ENCODE measurements around the gene ZDHHC20. TPM values are rescaled to one million over a fixed set of nuclear protein-coding genes. Genes with fewer than 3 reads are reported as not detected.

ZDHHC20 gene
- total RNA-seq = 10 to 100 TPM; 78.9 to 99.9 TPM

DNA sequence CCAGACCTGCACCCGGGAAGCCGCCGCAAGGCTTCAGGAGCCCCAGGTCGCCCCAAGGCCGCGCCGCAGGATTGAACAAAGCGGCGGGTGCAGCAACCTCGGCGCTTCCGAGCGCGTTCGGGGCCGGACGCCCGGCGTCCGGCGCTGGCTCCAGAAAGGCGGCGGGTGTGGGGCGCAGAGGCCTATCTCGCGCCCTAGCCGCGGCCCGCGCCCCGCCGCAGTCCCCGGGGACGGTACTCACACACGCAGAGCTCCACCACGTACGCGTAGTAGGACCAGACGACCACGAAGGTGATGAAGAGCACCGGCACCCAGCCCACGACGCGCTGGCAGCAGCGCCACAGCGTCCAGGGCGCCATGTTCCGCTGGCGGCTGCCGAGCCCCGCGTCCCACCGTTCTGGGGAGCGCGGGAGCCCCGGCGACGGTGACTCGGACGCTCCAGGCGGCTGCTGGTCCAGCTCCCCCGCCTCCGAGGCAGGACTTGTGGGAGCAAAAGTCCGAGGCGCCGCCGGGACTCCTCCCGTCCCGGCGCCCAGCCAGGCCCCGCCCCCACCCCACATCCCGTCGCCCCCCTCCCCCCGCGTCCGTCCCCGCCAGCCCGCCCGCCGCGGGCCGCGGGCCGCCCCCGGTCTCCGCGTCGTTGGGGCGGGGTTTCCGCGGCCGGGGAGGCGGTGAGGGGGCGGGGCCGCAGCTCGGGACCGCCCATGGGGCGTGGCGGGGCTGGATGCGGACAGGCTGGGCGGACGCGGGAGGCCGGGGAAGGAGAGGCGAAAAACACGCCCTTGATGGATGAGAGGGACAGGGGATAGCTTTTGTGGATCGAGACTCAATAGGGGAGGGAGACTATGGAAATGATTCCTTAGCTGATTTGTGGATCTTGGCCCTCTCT, at the start of gene ZDHHC20:
ZDHHC20 (minus strand) TSS at position 491 of the 889 bp plus-strand sequence; CDS start at position 359, 132 bp downstream.
- peak within 1 kb of the TSS; percentile 96 for H3K27ac Mint-ChIP-seq
- H3K27me3 Mint-ChIP-seq = no peaks in the 10 kb centered on the region
- DNase-seq (peak; percentile 98), ATAC-seq (ENCODE audit: low read depth) (peak; percentile 80)
- POLR2A ChIA-PET = interaction anchor here (0.6 to 2.2 kb wide), 11 partner anchors 17 to 613 kb away, joined by 3 to 14 read pairs (median 4); partner anchors contain the start of genes MRPL57 and SKA3
- peaks cover 25% of the 10 kb centered on the region for H3K4me1 Mint-ChIP-seq
- peaks cover 6% of the 10 kb centered on the region for H3K9me3 Mint-ChIP-seq
- H3K36me3 Mint-ChIP-seq = peaks cover 16% of the 10 kb centered on the region
- peak within 1 kb of the TSS; percentile 95 for H3K4me3 Mint-ChIP-seq

DNA sequence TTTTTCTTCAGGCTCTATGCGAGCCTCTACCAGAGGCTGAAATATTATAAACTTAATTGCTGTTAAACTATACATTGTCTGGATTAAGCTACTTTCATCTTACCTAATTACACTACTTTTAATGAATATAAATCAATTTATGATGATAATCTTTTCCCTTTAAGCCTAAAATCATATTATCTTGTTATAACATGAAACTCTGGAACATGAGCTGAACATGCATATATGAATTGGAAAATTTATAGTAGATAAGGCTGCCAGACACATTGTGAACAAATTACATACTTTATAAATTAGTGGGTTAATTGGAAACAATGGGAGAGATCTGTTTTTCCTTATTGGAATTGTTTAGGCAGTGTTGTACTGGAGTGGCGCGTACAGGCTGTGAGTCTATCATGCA, 45.3 kb upstream of the ZDHHC20 start:
- Mint-ChIP-seq H3K27ac (no peak overlapping the region), H3K4me3 (no peak overlapping the region), H3K27me3 (no peaks in the 10 kb centered on the region), H3K9me3 (no peaks in the 10 kb centered on the region), H3K4me1 (no peaks in the 10 kb centered on the region), H3K36me3 (peaks cover 15% of the 10 kb centered on the region)
- DNase-seq (no peak), ATAC-seq (ENCODE audit: low read depth) (no peak)
- POLR2A ChIA-PET = no interaction called here

GRCh38 chr13:21501686-21502085, 42.6 kb upstream of the ZDHHC20 start:
- H3K27me3 Mint-ChIP-seq = no peaks in the 10 kb centered on the region
- POLR2A ChIA-PET = no interaction called here
- ATAC-seq (ENCODE audit: low read depth) (no peak), DNase-seq (no peak)
- H3K9me3 Mint-ChIP-seq = no peaks in the 10 kb centered on the region
- no peak overlapping the region for H3K27ac Mint-ChIP-seq
- no peak overlapping the region for H3K4me3 Mint-ChIP-seq
- H3K4me1 Mint-ChIP-seq = no peaks in the 10 kb centered on the region
- peaks cover 13% of the 10 kb centered on the region for H3K36me3 Mint-ChIP-seq

- Mint-ChIP-seq H3K27me3 (peaks cover 9% of the 10 kb centered on the region), H3K4me3 (no peak overlapping the region), H3K36me3 (peaks cover 31% of the 10 kb centered on the region), H3K4me1 (no peaks in the 10 kb centered on the region), H3K27ac (no peak overlapping the region), H3K9me3 (peaks cover 10% of the 10 kb centered on the region)
- POLR2A ChIA-PET = no interaction called here
- no peak for ATAC-seq (ENCODE audit: low read depth)
- no peak for DNase-seq
These were observed 27.2 kb upstream of the ZDHHC20 start for GRCh38 chr13:21486322-21486721.

- H3K4me1 Mint-ChIP-seq = peaks cover 3% of the 10 kb centered on the region
- peaks cover 13% of the 10 kb centered on the region for H3K36me3 Mint-ChIP-seq
- H3K9me3 Mint-ChIP-seq = peaks cover 8% of the 10 kb centered on the region
- H3K27me3 Mint-ChIP-seq = peaks cover 15% of the 10 kb centered on the region
- no peak overlapping the region for H3K4me3 Mint-ChIP-seq
- H3K27ac Mint-ChIP-seq = no peak overlapping the region
- POLR2A ChIA-PET = no interaction called here
- ATAC-seq (ENCODE audit: low read depth) (no peak), DNase-seq (no peak)
These were observed 24.6 kb upstream of the ZDHHC20 start for GRCh38 chr13:21483748-21484147.

DNA sequence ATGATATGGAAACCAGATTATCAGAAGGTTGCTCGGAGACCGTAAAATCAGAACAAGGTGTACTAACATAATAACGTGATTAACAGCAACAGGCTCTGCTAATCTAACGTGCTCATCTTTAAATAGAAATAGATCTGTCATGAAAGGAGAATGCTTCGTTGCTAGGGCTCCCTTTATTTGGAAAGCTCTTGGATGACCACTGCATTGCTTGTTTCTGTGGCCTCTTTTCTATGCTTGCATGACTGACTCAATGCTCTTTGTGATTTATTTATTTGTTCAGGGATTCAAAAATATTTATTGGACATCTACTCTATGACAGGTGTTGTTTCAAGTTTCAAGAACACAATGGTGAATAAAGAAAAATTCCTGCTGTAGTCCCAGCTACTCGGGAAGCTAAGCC, 22.3 kb upstream of the ZDHHC20 start:
- Mint-ChIP-seq H3K9me3 (peaks cover 4% of the 10 kb centered on the region), H3K27ac (no peak overlapping the region), H3K4me3 (no peak overlapping the region), H3K36me3 (peaks cover 3% of the 10 kb centered on the region), H3K4me1 (peaks cover 10% of the 10 kb centered on the region), H3K27me3 (peaks cover 15% of the 10 kb centered on the region)
- no peak for ATAC-seq (ENCODE audit: low read depth)
- no peak for DNase-seq
- POLR2A ChIA-PET = no interaction called here

GRCh38 chr13:21478881-21479808, 20.0 kb upstream of the ZDHHC20 start:
- H3K9me3 Mint-ChIP-seq = no peaks in the 10 kb centered on the region
- ATAC-seq (ENCODE audit: low read depth) (peak; percentile 50), DNase-seq (no peak)
- H3K36me3 Mint-ChIP-seq = no peaks in the 10 kb centered on the region
- H3K4me3 Mint-ChIP-seq = peak overlapping the region; percentile 43
- H3K27ac Mint-ChIP-seq = no peak overlapping the region
- peaks cover 11% of the 10 kb centered on the region for H3K27me3 Mint-ChIP-seq
- peaks cover 10% of the 10 kb centered on the region for H3K4me1 Mint-ChIP-seq
- POLR2A ChIA-PET = interaction anchor here (1.2 kb wide), 1 partner anchor 123 kb away, joined by 3 read pairs; no protein-coding TSS in a partner anchor

DNA sequence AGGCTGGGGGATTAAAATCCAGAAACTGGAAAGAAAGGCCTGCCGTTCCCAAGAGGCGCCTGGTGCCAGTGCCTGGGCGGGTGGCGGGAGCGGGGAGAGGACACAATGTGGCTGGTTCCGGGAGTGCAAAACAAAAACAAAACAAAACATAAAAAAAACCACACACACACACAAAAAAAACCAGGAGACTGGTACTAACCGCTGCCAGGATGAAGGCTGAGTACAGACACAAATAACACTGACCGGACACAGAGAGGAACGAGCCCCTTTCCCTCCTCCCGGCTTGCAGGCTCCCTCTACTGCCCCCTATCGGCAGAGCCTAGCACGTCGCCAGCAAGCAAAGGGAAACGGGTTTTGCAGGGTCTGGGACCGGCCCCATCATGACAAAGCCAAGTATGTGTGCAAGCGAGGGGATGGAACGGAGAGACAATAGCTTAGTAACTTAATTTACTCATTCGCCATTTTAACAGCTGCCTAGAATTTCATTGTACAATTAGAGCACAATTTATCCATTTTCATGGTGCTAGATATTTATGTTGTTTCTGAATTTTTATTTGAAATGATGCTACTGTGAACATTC, 17.9 kb upstream of the ZDHHC20 start:
- peak overlapping the region; percentile 78 for H3K4me3 Mint-ChIP-seq
- POLR2A ChIA-PET = interaction anchor here (0.8 to 2.3 kb wide), 3 partner anchors 18 to 300 kb away, joined by 4 to 13 read pairs (median 5); partner anchors contain the start of genes MRPL57, SKA3 and ZDHHC20
- peak overlapping the region; percentile 49 for H3K27ac Mint-ChIP-seq
- H3K9me3 Mint-ChIP-seq = no peaks in the 10 kb centered on the region
- DNase-seq (peak; percentile 79), ATAC-seq (ENCODE audit: low read depth) (peak; percentile 85)
- peaks cover 10% of the 10 kb centered on the region for H3K4me1 Mint-ChIP-seq
- H3K36me3 Mint-ChIP-seq = no peaks in the 10 kb centered on the region
- peaks cover 6% of the 10 kb centered on the region for H3K27me3 Mint-ChIP-seq

DNA sequence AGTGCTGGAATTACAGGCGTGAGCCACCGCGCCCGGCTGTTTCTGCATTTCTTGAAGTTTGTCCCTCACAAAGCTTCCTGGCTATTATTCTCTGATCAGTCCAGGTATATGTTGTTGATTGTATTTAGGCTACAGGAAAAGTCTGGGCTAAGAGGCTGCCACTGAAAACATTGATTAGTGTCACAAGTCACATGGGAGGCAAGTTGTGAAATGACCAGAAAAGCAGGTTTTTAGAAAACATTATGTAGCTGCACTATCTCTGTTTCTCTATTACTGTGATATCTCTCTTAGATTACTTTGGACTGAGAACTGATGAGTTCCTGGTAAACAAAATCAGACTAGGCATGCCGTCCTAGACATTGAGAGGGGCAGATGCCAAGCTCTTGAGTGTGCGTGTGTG, 16.0 kb upstream of the ZDHHC20 start:
- H3K27me3 Mint-ChIP-seq = peaks cover 3% of the 10 kb centered on the region
- H3K36me3 Mint-ChIP-seq = peaks cover 6% of the 10 kb centered on the region
- H3K4me3 Mint-ChIP-seq = no peak overlapping the region
- peaks cover 4% of the 10 kb centered on the region for H3K9me3 Mint-ChIP-seq
- ATAC-seq (ENCODE audit: low read depth) = no peak
- peaks cover 10% of the 10 kb centered on the region for H3K4me1 Mint-ChIP-seq
- no peak overlapping the region for H3K27ac Mint-ChIP-seq
- POLR2A ChIA-PET = no interaction called here
- DNase-seq = no peak

DNA sequence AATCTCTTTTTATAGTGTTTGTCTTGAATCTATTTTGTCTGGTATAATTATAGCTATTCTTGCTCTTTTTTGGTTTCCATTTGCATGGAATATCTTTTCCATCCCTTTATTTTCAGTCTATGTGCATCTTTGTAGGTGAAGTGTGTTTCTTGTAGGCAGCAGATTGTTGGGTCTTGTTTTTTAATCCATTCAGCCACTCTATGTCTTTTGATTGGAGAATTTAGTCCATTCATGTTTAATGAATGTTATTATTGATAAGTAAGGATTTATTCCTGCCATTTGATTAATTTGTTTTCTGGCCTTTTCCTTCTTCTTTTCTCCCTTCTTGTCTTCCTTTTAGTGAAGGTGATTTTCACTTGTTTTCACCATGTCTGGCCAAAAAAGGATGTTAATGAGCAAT, 11.7 kb upstream of the ZDHHC20 start:
- POLR2A ChIA-PET = no interaction called here
- ATAC-seq (ENCODE audit: low read depth) = no peak
- peaks cover 8% of the 10 kb centered on the region for H3K27me3 Mint-ChIP-seq
- no peaks in the 10 kb centered on the region for H3K4me1 Mint-ChIP-seq
- H3K36me3 Mint-ChIP-seq = peaks cover 6% of the 10 kb centered on the region
- H3K9me3 Mint-ChIP-seq = peaks cover 5% of the 10 kb centered on the region
- no peak overlapping the region for H3K27ac Mint-ChIP-seq
- H3K4me3 Mint-ChIP-seq = no peak overlapping the region
- DNase-seq = no peak

- POLR2A ChIA-PET = no interaction called here
- no peak overlapping the region for H3K27ac Mint-ChIP-seq
- H3K27me3 Mint-ChIP-seq = peaks cover 10% of the 10 kb centered on the region
- no peak for ATAC-seq (ENCODE audit: low read depth)
- H3K4me3 Mint-ChIP-seq = no peak overlapping the region
- H3K9me3 Mint-ChIP-seq = peaks cover 4% of the 10 kb centered on the region
- no peaks in the 10 kb centered on the region for H3K4me1 Mint-ChIP-seq
- H3K36me3 Mint-ChIP-seq = peaks cover 5% of the 10 kb centered on the region
- no peak for DNase-seq
These were observed 7.4 kb upstream of the ZDHHC20 start for GRCh38 chr13:21466527-21466926.

DNA sequence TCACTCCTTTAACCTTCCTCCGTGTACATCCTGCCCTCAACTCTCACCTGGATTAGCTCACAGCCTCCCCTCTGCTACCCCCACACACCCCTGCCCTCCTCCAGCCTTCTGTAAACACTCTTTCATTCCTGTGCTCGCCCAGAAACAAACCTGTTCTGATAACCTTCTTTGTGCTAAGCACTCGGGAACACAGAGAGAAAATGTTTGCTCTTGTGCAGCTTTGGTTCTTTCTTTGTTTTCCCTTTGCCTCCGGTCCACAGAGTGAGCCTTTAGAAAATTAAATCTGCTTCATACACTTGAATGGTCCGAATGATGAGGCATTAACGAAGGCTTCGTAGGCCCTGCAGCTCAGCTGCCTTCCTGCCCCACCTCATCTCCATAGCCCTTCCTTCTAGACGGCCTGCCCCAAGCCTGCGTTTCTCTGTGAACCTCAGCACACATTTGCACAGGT, 6.6 kb upstream of the ZDHHC20 start:
- DNase-seq (no peak), ATAC-seq (ENCODE audit: low read depth) (no peak)
- H3K4me3 Mint-ChIP-seq = no peak overlapping the region
- peaks cover 3% of the 10 kb centered on the region for H3K9me3 Mint-ChIP-seq
- H3K36me3 Mint-ChIP-seq = peaks cover 3% of the 10 kb centered on the region
- H3K4me1 Mint-ChIP-seq = no peaks in the 10 kb centered on the region
- POLR2A ChIA-PET = no interaction called here
- H3K27me3 Mint-ChIP-seq = peaks cover 10% of the 10 kb centered on the region
- no peak overlapping the region for H3K27ac Mint-ChIP-seq

DNA sequence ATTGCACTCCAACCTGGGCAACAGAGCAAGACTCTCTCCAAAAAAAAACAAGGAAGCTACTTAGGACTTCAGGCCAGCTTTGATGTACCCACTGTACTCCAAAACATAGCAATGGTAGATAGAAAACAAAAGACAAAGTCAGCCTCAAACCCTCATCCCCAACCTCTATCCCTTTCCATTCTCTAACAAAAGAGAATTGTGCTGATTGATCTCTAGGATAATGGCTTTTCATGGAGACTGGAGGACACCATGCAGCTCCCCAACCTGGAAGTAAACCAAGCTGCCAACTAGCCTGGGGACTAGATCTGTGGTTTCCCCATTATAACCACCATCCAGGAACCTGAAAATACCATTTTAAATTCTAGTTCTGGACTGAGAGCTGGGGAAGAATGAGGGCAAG, 4.3 kb upstream of the ZDHHC20 start:
- no peak for DNase-seq
- Mint-ChIP-seq H3K36me3 (no peaks in the 10 kb centered on the region), H3K4me1 (peaks cover 3% of the 10 kb centered on the region), H3K9me3 (peaks cover 1% of the 10 kb centered on the region), H3K4me3 (no peak overlapping the region), H3K27me3 (peaks cover 10% of the 10 kb centered on the region), H3K27ac (no peak overlapping the region)
- POLR2A ChIA-PET = no interaction called here
- ATAC-seq (ENCODE audit: low read depth) = no peak
